Keratinocyte (primary cell): ENCODE data around the gene HPCAL1. TPM values are rescaled to one million over a fixed set of nuclear protein-coding genes. Genes with fewer than 3 reads are reported as not detected.

Experiments
- DNase-seq: peaks from one replicate; pipeline ENCODE4 v3.0.0-alpha.2; 2011; ENCODE audit warnings: low read depth, missing footprints, low spot score
- FAIRE-seq: peaks from 2 replicates; lab custom pipeline; 2011; peaks lifted over from hg19 to GRCh38; lab: Jason Lieb, UNC
- H2AFZ ChIP-seq: 2 replicates; pipeline ENCODE4 v1.6.0; 2012; ENCODE audit warnings: low read length, control low read depth, inconsistent platforms; ENCODE audit not compliant: control insufficient read depth
- H3K27ac ChIP-seq: 2 replicates; pipeline ENCODE4 v1.5.1; 2011; ENCODE audit warnings: low read length; ENCODE audit not compliant: control insufficient read depth, insufficient read depth
- H3K27me3 ChIP-seq: 3 replicates; pipeline ENCODE4 v1.6.0; 2011; ENCODE audit warnings: low read length; ENCODE audit not compliant: control insufficient read depth, insufficient read depth; ENCODE audit errors: extremely low read depth
- H3K36me3 ChIP-seq, 2 experiments: 2 replicates in 1 of 2; 3 replicates in 1 of 2; pipeline ENCODE4 v1.5.1; 2011; ENCODE audit warnings: low read length in 2 of 2, mild to moderate bottlenecking in 1 of 2; ENCODE audit not compliant: control insufficient read depth in 2 of 2, insufficient read depth in 2 of 2; ENCODE audit errors: extremely low read depth in 1 of 2
- H3K4me1 ChIP-seq: 3 replicates; pipeline ENCODE4 v1.5.1; 2011; ENCODE audit warnings: low read length; ENCODE audit not compliant: control insufficient read depth, insufficient read depth; ENCODE audit errors: extremely low read depth
- H3K4me2 ChIP-seq: 3 replicates; pipeline ENCODE4 v1.6.0; 2011; ENCODE audit warnings: low read depth, low read length; ENCODE audit not compliant: control insufficient read depth, insufficient read depth; ENCODE audit errors: extremely low read depth
- H3K4me3 ChIP-seq, 3 experiments: fragments of 200-600 bp in 1 of 3; sonication (generic) in 1 of 3; 2 replicates in 2 of 3; 3 replicates in 1 of 3; pipeline ENCODE4 v1.5.1; 2011 to 2016; ENCODE audit warnings: low read length in 3 of 3, mild to moderate bottlenecking in 3 of 3, control low read depth in 2 of 3, inconsistent platforms in 1 of 3, low read depth in 1 of 3, mixed read lengths in 1 of 3, mixed run types in 1 of 3, moderate library complexity in 1 of 3; ENCODE audit not compliant: control insufficient read depth in 2 of 3, insufficient read depth in 2 of 3; ENCODE audit errors: extremely low read depth in 1 of 3
- H3K79me2 ChIP-seq: 2 replicates; pipeline ENCODE4 v1.6.0; 2012; ENCODE audit warnings: low read length; ENCODE audit not compliant: control insufficient read depth, insufficient read depth
- H3K9ac ChIP-seq: 3 replicates; pipeline ENCODE4 v1.6.0; 2011; ENCODE audit warnings: low read length; ENCODE audit not compliant: control insufficient read depth, insufficient read depth; ENCODE audit errors: extremely low read depth
- H3K9me1 ChIP-seq: 3 replicates; pipeline ENCODE4 v1.6.0; 2011; ENCODE audit warnings: low read length; ENCODE audit not compliant: control insufficient read depth, insufficient read depth; ENCODE audit errors: extremely low read depth
- H3K9me3 ChIP-seq: 2 replicates; pipeline ENCODE4 v1.5.1; 2012; ENCODE audit warnings: low read depth, low read length; ENCODE audit not compliant: control insufficient read depth
- H4K20me1 ChIP-seq: 3 replicates; pipeline ENCODE4 v1.6.0; 2011; ENCODE audit warnings: low read length; ENCODE audit not compliant: control insufficient read depth, insufficient read depth; ENCODE audit errors: extremely low read depth
- CTCF ChIP-seq, 3 experiments: IDR thresholded peaks in 1 of 3; conservative IDR thresholded peaks in 1 of 3; optimal IDR thresholded peaks in 1 of 3; 2 replicates in 2 of 3; 3 replicates in 1 of 3; pipeline versions ENCODE3 to v1.5.1; 2011; ENCODE audit warnings: low read length in 3 of 3, mild to moderate bottlenecking in 3 of 3, moderate library complexity in 2 of 3, control low read depth in 1 of 3, inconsistent platforms in 1 of 3; ENCODE audit not compliant: insufficient read depth in 2 of 3; ENCODE audit errors: extremely low read depth in 1 of 3
- EZH2 ChIP-seq: IDR thresholded peaks from one replicate; pipeline ENCODE4 v1.6.1; 2012; ENCODE audit warnings: inconsistent platforms, mild to moderate bottlenecking, low read length, moderate library complexity
- dilution Hi-C: fragments of 300-500 bp; cut with MboI; formaldehyde crosslinking; loops from one replicate; pipeline ENCODE4 v1.7.0; 2020; ENCODE audit warnings: low sequenced_read_pairs; ENCODE audit not compliant: extremely low pct_ligation_motif_present
- polyA plus RNA-seq, 5 experiments: library from polyadenylated mRNA; depleted of rRNA in 3 of 5; stranded (reverse) in 3 of 5; stranded (forward) in 1 of 5; unstranded in 1 of 5; fragments of >200 nt; gene quantifications; 1 replicate in 1 of 5; 2 replicates in 3 of 5; 3 replicates in 1 of 5; pipeline versions ENCODE4 v1.2.1 to v1.2.3, GENCODE V29; 2011 to 2012; ENCODE audit warnings: missing spikeins in 2 of 5, low read depth in 1 of 5, low replicate concordance in 1 of 5

HPCAL1 gene
- polyA plus RNA-seq, 1 donor (not counting 4 experiments of a cell fraction or from before 2014, with no cell fraction given): 18.0 TPM

GRCh38 chr2:10368491-10369231 is 66.0 kb downstream of the HPCAL1 start:
- Histone ChIP-seq H3K36me3 (peaks cover 2% of the 10 kb centered on the region in 2 experiments), H3K9me1 (peaks cover 5% of the 10 kb centered on the region), H3K9me3 (no peaks in the 10 kb centered on the region), H3K4me1 (no peaks in the 10 kb centered on the region), H3K9ac (no peak overlapping the region), H3K27me3 (no peaks in the 10 kb centered on the region), H2AFZ (no peak overlapping the region), H3K4me2 (no peak overlapping the region), H4K20me1 (peaks cover 8% of the 10 kb centered on the region), H3K27ac (no peak overlapping the region), H3K4me3 (no peak overlapping the region), H3K79me2 (peaks cover 17% of the 10 kb centered on the region)
- no peak for DNase-seq
- no peak for FAIRE-seq
- dilution Hi-C loops: no loop called here
- no peak for TF ChIP-seq CTCF (optimal IDR thresholded peaks at IDR 0.05 in 1 of 3, IDR thresholded peaks at IDR 0.05 in 1 of 3, conservative IDR thresholded peaks at IDR 0.05 in 1 of 3; ENCODE audit: extremely low read depth in 1 of 3, insufficient read depth in 2 of 3, low read length in 3 of 3)
- no peak for TF ChIP-seq EZH2

- H4K20me1 ChIP-seq: peaks cover 5% of the 10 kb centered on the region
- dilution Hi-C loops: no loop called here
- no peaks in the 10 kb centered on the region for H3K9me3 ChIP-seq
These were observed 66.9 kb downstream of the HPCAL1 start for GRCh38 chr2:10369269-10370255.

More at GRCh38 chr2:10369269-10370255, 66.9 kb downstream of the HPCAL1 start:
- Histone ChIP-seq H3K9ac (no peak overlapping the region), H3K36me3 (peaks cover 2 to 4% of the 10 kb centered on the region in 2 experiments), H2AFZ (no peak overlapping the region), H3K27ac (no peak overlapping the region), H3K79me2 (peaks cover 17% of the 10 kb centered on the region), H3K9me1 (peaks cover 5% of the 10 kb centered on the region), H3K4me1 (no peaks in the 10 kb centered on the region), H3K4me3 (no peak overlapping the region), H3K27me3 (no peaks in the 10 kb centered on the region), H3K4me2 (no peak overlapping the region)
- DNase-seq: no peak
- TF ChIP-seq CTCF (optimal IDR thresholded peaks at IDR 0.05 in 1 of 3, IDR thresholded peaks at IDR 0.05 in 1 of 3, conservative IDR thresholded peaks at IDR 0.05 in 1 of 3; ENCODE audit: extremely low read depth in 1 of 3, insufficient read depth in 2 of 3, low read length in 3 of 3) (no peak), EZH2 (no peak)
- FAIRE-seq: no peak
